OCI-LY7 (cell line): ENCODE measurements around the gene CPNE5.

Experiments
- EZH2phosphoT487 ChIP-seq: fragments of 200-600 bp; sonication (generic); IDR thresholded peaks from 2 replicates; pipeline ENCODE4 v1.6.1; 2018; ENCODE audit warnings: low read depth, borderline replicate concordance, mild to moderate bottlenecking, mixed run types, antibody characterized with exemption, low read length, moderate library complexity, mixed read lengths
- TF ChIP-seq, protein P1 (sequence below): fragments of 200-600 bp; sonication (generic); conservative IDR thresholded peaks from 2 replicates; pipeline ENCODE4 v1.5.1; 2014; ENCODE audit warnings: mild to moderate bottlenecking, antibody characterized with exemption, low read length, moderate library complexity, mixed read lengths

DNA sequence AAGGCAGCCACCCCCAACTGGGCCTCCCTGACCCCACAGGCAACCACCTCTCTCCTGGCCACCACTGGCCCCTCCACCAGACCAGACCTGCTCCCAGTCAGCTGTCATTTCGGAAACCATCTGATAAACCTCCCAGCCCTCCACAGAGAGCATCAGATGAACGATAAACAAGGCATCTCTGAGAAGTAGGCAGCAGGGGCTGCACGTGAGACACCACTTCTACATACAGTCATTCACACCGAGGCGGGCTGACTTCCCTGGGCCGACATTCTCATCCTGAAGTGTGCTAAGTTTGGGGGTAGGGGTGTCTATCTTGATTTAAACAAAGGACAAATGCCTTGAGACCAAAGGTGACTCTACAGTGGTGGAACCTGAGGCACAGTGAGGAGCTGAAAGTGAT is 13.8 kb downstream of the CPNE5 start:
- TF ChIP-seq, protein P1, sequence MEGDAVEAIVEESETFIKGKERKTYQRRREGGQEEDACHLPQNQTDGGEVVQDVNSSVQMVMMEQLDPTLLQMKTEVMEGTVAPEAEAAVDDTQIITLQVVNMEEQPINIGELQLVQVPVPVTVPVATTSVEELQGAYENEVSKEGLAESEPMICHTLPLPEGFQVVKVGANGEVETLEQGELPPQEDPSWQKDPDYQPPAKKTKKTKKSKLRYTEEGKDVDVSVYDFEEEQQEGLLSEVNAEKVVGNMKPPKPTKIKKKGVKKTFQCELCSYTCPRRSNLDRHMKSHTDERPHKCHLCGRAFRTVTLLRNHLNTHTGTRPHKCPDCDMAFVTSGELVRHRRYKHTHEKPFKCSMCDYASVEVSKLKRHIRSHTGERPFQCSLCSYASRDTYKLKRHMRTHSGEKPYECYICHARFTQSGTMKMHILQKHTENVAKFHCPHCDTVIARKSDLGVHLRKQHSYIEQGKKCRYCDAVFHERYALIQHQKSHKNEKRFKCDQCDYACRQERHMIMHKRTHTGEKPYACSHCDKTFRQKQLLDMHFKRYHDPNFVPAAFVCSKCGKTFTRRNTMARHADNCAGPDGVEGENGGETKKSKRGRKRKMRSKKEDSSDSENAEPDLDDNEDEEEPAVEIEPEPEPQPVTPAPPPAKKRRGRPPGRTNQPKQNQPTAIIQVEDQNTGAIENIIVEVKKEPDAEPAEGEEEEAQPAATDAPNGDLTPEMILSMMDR, result no peak
- TF ChIP-seq EZH2phosphoT487, result no peak
